Uterus (tissue), 2 donors: ENCODE data around the gene PRTFDC1.

Source experiments
- CTCF ChIP-seq, 4 experiments: fragments of 200-600 bp in 2 of 4; fragments of 450-650 bp in 2 of 4; sonication (generic) in 2 of 4; IDR thresholded peaks; one replicate each; pipeline ENCODE4 v1.5.1; 2016 to 2019; ENCODE audit warnings: antibody characterized with exemption in 4 of 4, mild to moderate bottlenecking in 2 of 4, moderate library complexity in 1 of 4
- POLR2A ChIP-seq, 2 donors: fragments of 450-650 bp; IDR thresholded peaks; one replicate each; pipeline ENCODE4 v1.6.1; 2016; ENCODE audit warnings: antibody characterized with exemption in 2 of 2, mild to moderate bottlenecking in 1 of 2, moderate library complexity in 1 of 2

DNA sequence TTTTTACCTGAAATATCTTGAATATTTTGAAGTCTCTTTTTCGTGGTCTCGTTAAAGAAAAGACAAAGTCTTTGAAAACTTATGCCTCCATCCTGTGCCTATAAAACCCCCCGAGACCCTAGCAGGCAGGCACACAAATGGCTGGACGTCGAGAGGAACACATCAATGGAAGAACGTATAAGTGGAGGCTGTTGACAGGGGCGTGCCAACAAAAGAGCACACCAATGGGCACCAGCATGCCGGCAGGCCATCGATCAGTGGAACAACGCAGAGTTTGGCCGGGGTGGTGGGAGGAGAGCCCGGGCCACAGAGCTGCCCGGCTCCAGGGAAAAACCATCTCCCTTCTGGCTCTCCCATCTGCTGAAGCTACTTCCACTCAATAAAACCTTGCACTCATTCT lies 38.9 kb upstream of the PRTFDC1 start:
- no peak for TF ChIP-seq POLR2A (IDR thresholded peaks at IDR 0.05)
- no peak for TF ChIP-seq CTCF (IDR thresholded peaks at IDR 0.05)
